Measurements from ENCODE around the gene CACNA2D3. TPM values are rescaled to one million over a fixed set of nuclear protein-coding genes. Genes with fewer than 3 reads are reported as not detected.

CACNA2D3 gene
- total RNA-seq, 1 experiment from 2014 or later: not detected

- Histone ChIP-seq H3K27me3 (replicated peaks; ENCODE audit: control insufficient read depth, insufficient read depth, low read length) (no peaks in the 10 kb centered on the region), H3K4me1 (no peaks in the 10 kb centered on the region), H3K9me3 (no peaks in the 10 kb centered on the region), H3K4me3 (ENCODE audit: low read depth, low read length) (no peak overlapping the region), H3K36me3 (ENCODE audit: control insufficient read depth, insufficient read depth, low read length) (no peaks in the 10 kb centered on the region)
- no peak for DNase-seq
- no peak overlapping the region for H3K4me3 Mint-ChIP-seq (ENCODE audit: unreplicated experiment)
- H3K27ac Mint-ChIP-seq (ENCODE audit: unreplicated experiment): no peak overlapping the region
- TF ChIP-seq, protein P1, sequence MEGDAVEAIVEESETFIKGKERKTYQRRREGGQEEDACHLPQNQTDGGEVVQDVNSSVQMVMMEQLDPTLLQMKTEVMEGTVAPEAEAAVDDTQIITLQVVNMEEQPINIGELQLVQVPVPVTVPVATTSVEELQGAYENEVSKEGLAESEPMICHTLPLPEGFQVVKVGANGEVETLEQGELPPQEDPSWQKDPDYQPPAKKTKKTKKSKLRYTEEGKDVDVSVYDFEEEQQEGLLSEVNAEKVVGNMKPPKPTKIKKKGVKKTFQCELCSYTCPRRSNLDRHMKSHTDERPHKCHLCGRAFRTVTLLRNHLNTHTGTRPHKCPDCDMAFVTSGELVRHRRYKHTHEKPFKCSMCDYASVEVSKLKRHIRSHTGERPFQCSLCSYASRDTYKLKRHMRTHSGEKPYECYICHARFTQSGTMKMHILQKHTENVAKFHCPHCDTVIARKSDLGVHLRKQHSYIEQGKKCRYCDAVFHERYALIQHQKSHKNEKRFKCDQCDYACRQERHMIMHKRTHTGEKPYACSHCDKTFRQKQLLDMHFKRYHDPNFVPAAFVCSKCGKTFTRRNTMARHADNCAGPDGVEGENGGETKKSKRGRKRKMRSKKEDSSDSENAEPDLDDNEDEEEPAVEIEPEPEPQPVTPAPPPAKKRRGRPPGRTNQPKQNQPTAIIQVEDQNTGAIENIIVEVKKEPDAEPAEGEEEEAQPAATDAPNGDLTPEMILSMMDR (IDR thresholded peaks at IDR 0.05; ENCODE audit: insufficient read depth in 1 of 2, low read depth in 1 of 2, low read length in 1 of 2, severe bottlenecking in 1 of 2, unreplicated experiment in 1 of 2): no peak
- POLR2A ChIA-PET: no interaction called here
- no peaks in the 10 kb centered on the region for H3K9me3 Mint-ChIP-seq (ENCODE audit: unreplicated experiment)
- peaks cover 10% of the 10 kb centered on the region for H3K27me3 Mint-ChIP-seq (ENCODE audit: insufficient read depth, unreplicated experiment)
- no peaks in the 10 kb centered on the region for H3K36me3 Mint-ChIP-seq (ENCODE audit: insufficient read depth, unreplicated experiment)
- no TSS peak for BruUV-seq (replicated peaks)
- CTCF ChIA-PET: no interaction called here
- intact Hi-C loops (cut with micrococcal nuclease; ENCODE audit: unreplicated experiment): no loop called here
- H3K4me1 Mint-ChIP-seq (ENCODE audit: low read depth, unreplicated experiment): no peaks in the 10 kb centered on the region
Measured at GRCh38 chr3:54514006-54514405, 391.7 kb downstream of the CACNA2D3 start.

DNA sequence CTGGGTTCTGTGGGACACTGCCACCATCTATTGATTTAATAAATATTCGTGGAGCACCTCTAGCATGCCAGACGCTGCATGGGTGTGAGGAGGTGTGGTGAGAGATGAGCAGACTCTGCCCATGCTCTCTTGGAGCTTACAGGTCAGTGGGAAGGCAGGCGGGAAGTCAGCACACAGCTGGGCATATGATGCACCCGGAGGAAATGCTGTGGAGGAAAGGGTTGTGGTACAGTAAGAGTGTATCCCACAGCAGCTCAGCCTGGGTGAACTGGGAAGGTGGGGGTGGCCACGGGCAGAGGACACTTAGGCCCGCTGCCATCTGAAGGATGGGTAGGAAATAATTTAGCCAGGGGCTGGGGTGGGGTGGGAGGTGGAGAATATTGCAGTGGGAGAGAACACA is 392.1 kb downstream of the CACNA2D3 start:
- intact Hi-C loops (cut with micrococcal nuclease; ENCODE audit: unreplicated experiment): no loop called here
- Histone ChIP-seq H3K27me3 (replicated peaks; ENCODE audit: control insufficient read depth, insufficient read depth, low read length) (no peaks in the 10 kb centered on the region), H3K9me3 (no peaks in the 10 kb centered on the region), H3K36me3 (ENCODE audit: control insufficient read depth, insufficient read depth, low read length) (no peaks in the 10 kb centered on the region), H3K4me3 (ENCODE audit: low read depth, low read length) (no peak overlapping the region), H3K4me1 (no peaks in the 10 kb centered on the region)
- H3K9me3 Mint-ChIP-seq (ENCODE audit: unreplicated experiment): no peaks in the 10 kb centered on the region
- no peaks in the 10 kb centered on the region for H3K4me1 Mint-ChIP-seq (ENCODE audit: low read depth, unreplicated experiment)
- no TSS peak for BruUV-seq (replicated peaks)
- no peak overlapping the region for H3K27ac Mint-ChIP-seq (ENCODE audit: unreplicated experiment)
- no peak for DNase-seq
- H3K36me3 Mint-ChIP-seq (ENCODE audit: insufficient read depth, unreplicated experiment): no peaks in the 10 kb centered on the region
- H3K4me3 Mint-ChIP-seq (ENCODE audit: unreplicated experiment): no peak overlapping the region
- TF ChIP-seq, protein P1 (IDR thresholded peaks at IDR 0.05; ENCODE audit: insufficient read depth in 1 of 2, low read depth in 1 of 2, low read length in 1 of 2, severe bottlenecking in 1 of 2, unreplicated experiment in 1 of 2): no peak
- peaks cover 13% of the 10 kb centered on the region for H3K27me3 Mint-ChIP-seq (ENCODE audit: insufficient read depth, unreplicated experiment)
- POLR2A ChIA-PET: no interaction called here
- CTCF ChIA-PET: no interaction called here

GRCh38 chr3:54515441-54516213 is 393.3 kb downstream of the CACNA2D3 start:
- H3K27me3 ChIP-seq (replicated peaks; ENCODE audit: control insufficient read depth, insufficient read depth, low read length): no peaks in the 10 kb centered on the region
- no TSS peak for BruUV-seq (replicated peaks)
- H3K9me3 Mint-ChIP-seq (ENCODE audit: unreplicated experiment): no peaks in the 10 kb centered on the region
- no peaks in the 10 kb centered on the region for H3K36me3 Mint-ChIP-seq (ENCODE audit: insufficient read depth, unreplicated experiment)
- H3K4me3 Mint-ChIP-seq (ENCODE audit: unreplicated experiment): no peak overlapping the region
- DNase-seq: no peak
- ChIA-PET POLR2A (no interaction called here), CTCF (no interaction called here)
- no peaks in the 10 kb centered on the region for H3K9me3 ChIP-seq
- H3K4me1 ChIP-seq: no peaks in the 10 kb centered on the region
- intact Hi-C loops (cut with micrococcal nuclease; ENCODE audit: unreplicated experiment): no loop called here
- no peaks in the 10 kb centered on the region for H3K4me1 Mint-ChIP-seq (ENCODE audit: low read depth, unreplicated experiment)
- H3K4me3 ChIP-seq (ENCODE audit: low read depth, low read length): no peak overlapping the region
- TF ChIP-seq, protein P1 (IDR thresholded peaks at IDR 0.05; ENCODE audit: insufficient read depth in 1 of 2, low read depth in 1 of 2, low read length in 1 of 2, severe bottlenecking in 1 of 2, unreplicated experiment in 1 of 2): no peak
- H3K27ac Mint-ChIP-seq (ENCODE audit: unreplicated experiment): no peak overlapping the region
- no peaks in the 10 kb centered on the region for H3K36me3 ChIP-seq (ENCODE audit: control insufficient read depth, insufficient read depth, low read length)
- peaks cover 9% of the 10 kb centered on the region for H3K27me3 Mint-ChIP-seq (ENCODE audit: insufficient read depth, unreplicated experiment)

Measured in Caco-2 (cell line).